ENCODE data around the gene KIF1B.

DNA sequence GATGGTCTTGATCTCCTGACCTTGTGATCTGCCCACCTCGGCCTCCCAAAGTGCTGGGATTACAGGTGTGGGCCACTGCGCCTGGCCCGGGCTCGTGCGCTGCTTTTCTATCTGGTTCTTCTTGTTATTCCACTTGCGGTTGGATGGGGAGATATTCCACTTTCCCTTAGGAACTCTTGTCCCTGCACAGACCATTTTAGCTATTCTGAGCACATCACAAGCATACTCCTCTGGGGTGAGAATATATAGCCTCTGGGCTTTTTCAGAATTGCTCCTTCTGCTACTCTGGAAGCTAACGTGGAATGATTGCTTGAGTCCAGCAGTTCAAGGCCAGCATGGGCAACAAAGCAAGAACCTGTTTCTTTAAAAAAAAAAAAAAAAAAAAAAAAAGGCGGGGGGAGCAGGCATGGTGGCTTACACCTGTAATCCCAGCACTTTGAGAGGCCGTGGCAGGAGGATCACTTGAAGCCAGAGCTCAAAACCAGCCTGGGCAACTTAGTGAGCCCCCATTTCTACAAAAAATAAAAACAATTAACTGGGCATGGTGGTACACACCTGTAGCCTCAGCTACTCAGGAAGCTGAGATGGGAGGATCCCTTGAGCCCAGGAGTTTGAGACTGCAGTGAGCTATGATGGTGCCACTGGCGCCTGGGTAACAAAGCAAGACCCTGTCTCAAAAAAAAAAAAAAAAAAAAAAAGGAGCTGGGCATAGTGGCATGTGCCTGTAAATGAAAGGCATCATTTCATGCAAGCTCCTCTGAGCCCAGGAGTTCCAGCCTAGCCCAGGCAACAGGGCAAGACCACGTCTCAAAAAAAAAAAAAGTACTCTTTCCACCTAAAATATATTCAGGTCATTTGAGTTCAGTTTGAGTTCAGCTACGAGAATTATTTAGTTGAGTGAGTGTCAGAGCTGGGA, 176.6 kb downstream of the KIF1B start:
- TF ChIP-seq, protein P1, sequence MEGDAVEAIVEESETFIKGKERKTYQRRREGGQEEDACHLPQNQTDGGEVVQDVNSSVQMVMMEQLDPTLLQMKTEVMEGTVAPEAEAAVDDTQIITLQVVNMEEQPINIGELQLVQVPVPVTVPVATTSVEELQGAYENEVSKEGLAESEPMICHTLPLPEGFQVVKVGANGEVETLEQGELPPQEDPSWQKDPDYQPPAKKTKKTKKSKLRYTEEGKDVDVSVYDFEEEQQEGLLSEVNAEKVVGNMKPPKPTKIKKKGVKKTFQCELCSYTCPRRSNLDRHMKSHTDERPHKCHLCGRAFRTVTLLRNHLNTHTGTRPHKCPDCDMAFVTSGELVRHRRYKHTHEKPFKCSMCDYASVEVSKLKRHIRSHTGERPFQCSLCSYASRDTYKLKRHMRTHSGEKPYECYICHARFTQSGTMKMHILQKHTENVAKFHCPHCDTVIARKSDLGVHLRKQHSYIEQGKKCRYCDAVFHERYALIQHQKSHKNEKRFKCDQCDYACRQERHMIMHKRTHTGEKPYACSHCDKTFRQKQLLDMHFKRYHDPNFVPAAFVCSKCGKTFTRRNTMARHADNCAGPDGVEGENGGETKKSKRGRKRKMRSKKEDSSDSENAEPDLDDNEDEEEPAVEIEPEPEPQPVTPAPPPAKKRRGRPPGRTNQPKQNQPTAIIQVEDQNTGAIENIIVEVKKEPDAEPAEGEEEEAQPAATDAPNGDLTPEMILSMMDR (IDR thresholded peaks at IDR 0.05; ENCODE audit: insufficient read depth, low read length, poor library complexity, severe bottlenecking): no peak
- no peak for TF ChIP-seq EZH2phosphoT487 (conservative IDR thresholded peaks at IDR 0.05; ENCODE audit: low read length)
